H54 (cell line): Measurements from ENCODE around the gene ARMH4.

Source experiments
- DNase-seq: peaks from one replicate; pipeline ENCODE4 v3.0.0; 2011; ENCODE audit warnings: low spot score, mixed read lengths; ENCODE audit not compliant: insufficient read length
- FAIRE-seq: peaks from 3 replicates; lab custom pipeline; 2011; peaks lifted over from hg19 to GRCh38; lab: Jason Lieb, UNC
- POLR2A ChIP-seq: IDR thresholded peaks from 2 replicates; pipeline ENCODE4 v1.6.1; 2011; ENCODE audit warnings: low read depth, mild to moderate bottlenecking, low read length

Gene ARMH4

GRCh38 chr14:58072288-58073071, 79.5 kb downstream of the ARMH4 start:
- no peak for TF ChIP-seq POLR2A
- FAIRE-seq: peak; percentile 36

GRCh38 chr14:58071341-58071740, 80.7 kb downstream of the ARMH4 start:
- DNase-seq (no peak), FAIRE-seq (no peak)
- TF ChIP-seq POLR2A: no peak

More at GRCh38 chr14:58072288-58073071, 79.5 kb downstream of the ARMH4 start:
- peak; percentile 5 for DNase-seq

GRCh38 chr14:58068306-58068705, 83.7 kb downstream of the ARMH4 start:
- no peak for DNase-seq
- no peak for TF ChIP-seq POLR2A
- no peak for FAIRE-seq

- DNase-seq (no peak), FAIRE-seq (no peak)
- no peak for TF ChIP-seq POLR2A
These were observed 85.9 kb downstream of the ARMH4 start for GRCh38 chr14:58066115-58066514.

- DNase-seq: no peak
- no peak for FAIRE-seq
- no peak for TF ChIP-seq POLR2A
These were observed 90.4 kb downstream of the ARMH4 start for GRCh38 chr14:58061581-58061980.

- TF ChIP-seq POLR2A: no peak
- FAIRE-seq: no peak
- no peak for DNase-seq
These were observed 91.1 kb downstream of the ARMH4 start for GRCh38 chr14:58060898-58061297.

GRCh38 chr14:58060077-58060476, 91.9 kb downstream of the ARMH4 start:
- DNase-seq (no peak), FAIRE-seq (no peak)
- no peak for TF ChIP-seq POLR2A

- no peak for TF ChIP-seq POLR2A
These were observed 92.9 kb downstream of the ARMH4 start for GRCh38 chr14:58059126-58059525.

GRCh38 chr14:58055497-58056010, 96.5 kb downstream of the ARMH4 start:
- no peak for TF ChIP-seq POLR2A
- FAIRE-seq: no peak
- no peak for DNase-seq

More at GRCh38 chr14:58059126-58059525, 92.9 kb downstream of the ARMH4 start:
- DNase-seq (no peak), FAIRE-seq (no peak)

- FAIRE-seq (no peak), DNase-seq (no peak)
- TF ChIP-seq POLR2A: no peak
These were observed 97.9 kb downstream of the ARMH4 start for GRCh38 chr14:58054100-58054499.

GRCh38 chr14:58048219-58048618, 103.8 kb downstream of the ARMH4 start:
- TF ChIP-seq POLR2A: no peak
- DNase-seq (no peak), FAIRE-seq (no peak)

GRCh38 chr14:58027904-58028303, 124.1 kb downstream of the ARMH4 start:
- TF ChIP-seq POLR2A: no peak
- no peak for DNase-seq
- no peak for FAIRE-seq

GRCh38 chr14:58026967-58027366, 125.0 kb downstream of the ARMH4 start:
- no peak for TF ChIP-seq POLR2A
- no peak for FAIRE-seq

GRCh38 chr14:58026219-58026618, 125.8 kb downstream of the ARMH4 start:
- TF ChIP-seq POLR2A: no peak
- FAIRE-seq: no peak

More at GRCh38 chr14:58026967-58027366, 125.0 kb downstream of the ARMH4 start:
- DNase-seq: no peak

GRCh38 chr14:58014778-58015177, 137.2 kb downstream of the ARMH4 start:
- TF ChIP-seq POLR2A: no peak
- DNase-seq: no peak
- FAIRE-seq: no peak

More at GRCh38 chr14:58026219-58026618, 125.8 kb downstream of the ARMH4 start:
- no peak for DNase-seq
